Neural progenitor cell (in vitro differentiated cells): ENCODE measurements around the gene ST7L.

Source experiments
- CTCF ChIP-seq: fragments of 200-600 bp; sonication (generic); IDR thresholded peaks from 2 replicates; pipeline ENCODE4 v1.5.1; 2017; ENCODE audit warnings: antibody characterized with exemption, mild to moderate bottlenecking
- EZH2 ChIP-seq: fragments of 200-600 bp; sonication (generic); IDR thresholded peaks from 2 replicates; pipeline ENCODE4 v1.6.1; 2017; ENCODE audit warnings: antibody characterized with exemption, mild to moderate bottlenecking, moderate library complexity
- EZH2phosphoT487 ChIP-seq: fragments of 200-600 bp; sonication (generic); IDR thresholded peaks from 2 replicates; pipeline ENCODE4 v1.6.1; 2017; ENCODE audit warnings: antibody characterized with exemption

DNA sequence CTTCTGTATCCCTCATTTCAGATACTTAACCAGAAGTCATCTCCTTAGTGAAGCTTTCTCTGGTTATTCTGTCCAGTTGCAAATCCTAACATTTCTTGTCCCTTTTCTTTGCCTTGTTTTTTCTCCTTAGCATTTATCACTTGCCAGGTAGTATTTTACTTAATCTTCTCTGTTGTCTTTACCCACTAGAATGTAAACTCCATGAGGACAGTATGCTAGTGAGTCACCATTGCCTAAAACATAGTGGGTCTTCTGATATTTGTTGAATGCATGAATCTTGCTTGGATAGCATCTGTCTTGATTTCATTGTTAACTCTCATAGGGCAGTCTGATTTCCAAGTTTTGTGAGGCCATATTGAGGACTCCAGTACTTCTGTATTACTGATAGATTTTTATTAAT is 10.3 kb upstream of the ST7L start:
- no peak for TF ChIP-seq CTCF
- TF ChIP-seq EZH2: no peak
- TF ChIP-seq EZH2phosphoT487: no peak
